Osteoblast (primary cell): Measurements from ENCODE around the gene RAB13. TPM values are rescaled to one million over a fixed set of nuclear protein-coding genes. Genes with fewer than 3 reads are reported as not detected.
A peak's percentile ranks its signal among the peaks of the same experiment; 100 is the strongest.

ENCODE experiments used
- DNase-seq: peaks from one replicate; pipeline ENCODE4 v3.0.0; 2011; ENCODE audit warnings: low spot score, mixed read lengths; ENCODE audit not compliant: insufficient read length; ENCODE audit errors: missing footprints
- H2AFZ ChIP-seq: 2 replicates; pipeline ENCODE4 v1.6.0; 2011; ENCODE audit warnings: mild to moderate bottlenecking, low read length
- H3K27ac ChIP-seq: 2 replicates; pipeline ENCODE4 v1.5.1; 2011; ENCODE audit warnings: mild to moderate bottlenecking, low read depth, low read length, moderate library complexity
- H3K27me3 ChIP-seq: 2 replicates; pipeline ENCODE4 v1.6.0; 2012; ENCODE audit warnings: mild to moderate bottlenecking, control low read depth, inconsistent platforms, low read length, moderate library complexity; ENCODE audit not compliant: insufficient read depth
- H3K36me3 ChIP-seq: 2 replicates; pipeline ENCODE4 v1.5.1; 2011; ENCODE audit warnings: mild to moderate bottlenecking, low read length, control low read depth, moderate library complexity; ENCODE audit not compliant: insufficient read depth
- H3K4me1 ChIP-seq: 2 replicates; pipeline ENCODE4 v1.5.1; 2011; ENCODE audit warnings: mild to moderate bottlenecking, low read length, control low read depth, moderate library complexity; ENCODE audit not compliant: insufficient read depth
- H3K4me2 ChIP-seq: 2 replicates; pipeline ENCODE4 v1.6.0; 2011; ENCODE audit warnings: mild to moderate bottlenecking, low read length; ENCODE audit not compliant: insufficient read depth
- H3K4me3 ChIP-seq: fragments of 200-600 bp; sonication (generic); 3 replicates; pipeline ENCODE4 v1.5.1; 2012; ENCODE audit warnings: mild to moderate bottlenecking, low read length, inconsistent platforms; ENCODE audit not compliant: insufficient read depth
- H3K79me2 ChIP-seq: 2 replicates; pipeline ENCODE4 v1.6.0; 2012; ENCODE audit warnings: mild to moderate bottlenecking, low read length, control low read depth, inconsistent platforms; ENCODE audit not compliant: insufficient read depth
- H3K9me3 ChIP-seq: 2 replicates; pipeline ENCODE4 v1.5.1; 2011; ENCODE audit warnings: low read depth, low read length, control low read depth
- H4K20me1 ChIP-seq: 2 replicates; pipeline ENCODE4 v1.6.0; 2012; ENCODE audit warnings: mild to moderate bottlenecking, low read length, control low read depth; ENCODE audit not compliant: insufficient read depth
- total RNA-seq: library from RNA; depleted of rRNA; stranded (reverse); fragments of >200 nt; gene quantifications from 2 replicates; pipeline ENCODE4 v1.2.3, GENCODE V29; 2012
- TF ChIP-seq, protein P1 (sequence below): IDR thresholded peaks from 2 replicates; pipeline ENCODE4 v1.5.1; 2011; ENCODE audit warnings: mild to moderate bottlenecking, low read depth, low read length, moderate library complexity; ENCODE audit errors: extremely low read depth

RAB13 gene
- total RNA-seq, 1 donor, result 72.0 TPM

DNA sequence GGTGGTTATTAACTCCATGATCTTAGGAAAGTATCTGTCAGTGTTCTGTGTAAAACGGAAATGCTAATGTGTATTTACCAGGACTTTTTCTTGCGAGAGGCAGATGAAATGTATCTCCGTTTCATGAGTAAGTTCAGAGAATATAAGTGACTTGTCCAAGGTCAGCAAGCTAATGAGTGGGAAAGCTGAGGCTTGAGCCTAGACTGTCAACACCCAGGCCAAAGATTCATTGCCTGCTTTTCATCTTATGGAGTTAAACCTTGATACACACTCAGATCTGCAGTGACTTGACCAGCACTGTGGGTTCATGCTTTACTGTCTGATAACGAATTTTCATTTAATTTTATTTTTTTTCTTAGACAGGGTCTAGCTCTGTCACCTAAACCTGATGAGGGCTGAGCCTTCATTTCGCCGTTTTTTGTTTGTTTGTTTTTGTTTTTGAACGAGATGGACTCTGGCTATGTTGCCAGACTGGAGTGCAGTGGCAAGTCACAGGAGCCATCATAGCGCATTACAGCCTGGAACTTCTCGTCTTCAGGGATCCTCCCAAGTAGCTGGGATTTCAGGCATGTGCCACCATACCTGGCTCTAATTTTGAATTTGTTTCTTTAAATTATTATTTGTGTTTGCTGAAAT, 7.7 kb downstream of the RAB13 start:
- Histone ChIP-seq H3K4me1 (peaks cover 25% of the 10 kb centered on the region), H3K9me3 (no peaks in the 10 kb centered on the region), H3K27ac (peak overlapping the region; percentile 70), H3K4me3 (peak overlapping the region; percentile 97), H2AFZ (peak overlapping the region; percentile 97), H3K79me2 (peaks cover 30% of the 10 kb centered on the region), H3K4me2 (peak overlapping the region; percentile 99), H3K27me3 (no peaks in the 10 kb centered on the region), H3K36me3 (peaks cover 61% of the 10 kb centered on the region), H4K20me1 (no peaks in the 10 kb centered on the region)
- peak; percentile 62 for DNase-seq
- TF ChIP-seq, protein P1, sequence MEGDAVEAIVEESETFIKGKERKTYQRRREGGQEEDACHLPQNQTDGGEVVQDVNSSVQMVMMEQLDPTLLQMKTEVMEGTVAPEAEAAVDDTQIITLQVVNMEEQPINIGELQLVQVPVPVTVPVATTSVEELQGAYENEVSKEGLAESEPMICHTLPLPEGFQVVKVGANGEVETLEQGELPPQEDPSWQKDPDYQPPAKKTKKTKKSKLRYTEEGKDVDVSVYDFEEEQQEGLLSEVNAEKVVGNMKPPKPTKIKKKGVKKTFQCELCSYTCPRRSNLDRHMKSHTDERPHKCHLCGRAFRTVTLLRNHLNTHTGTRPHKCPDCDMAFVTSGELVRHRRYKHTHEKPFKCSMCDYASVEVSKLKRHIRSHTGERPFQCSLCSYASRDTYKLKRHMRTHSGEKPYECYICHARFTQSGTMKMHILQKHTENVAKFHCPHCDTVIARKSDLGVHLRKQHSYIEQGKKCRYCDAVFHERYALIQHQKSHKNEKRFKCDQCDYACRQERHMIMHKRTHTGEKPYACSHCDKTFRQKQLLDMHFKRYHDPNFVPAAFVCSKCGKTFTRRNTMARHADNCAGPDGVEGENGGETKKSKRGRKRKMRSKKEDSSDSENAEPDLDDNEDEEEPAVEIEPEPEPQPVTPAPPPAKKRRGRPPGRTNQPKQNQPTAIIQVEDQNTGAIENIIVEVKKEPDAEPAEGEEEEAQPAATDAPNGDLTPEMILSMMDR, result no peak

DNA sequence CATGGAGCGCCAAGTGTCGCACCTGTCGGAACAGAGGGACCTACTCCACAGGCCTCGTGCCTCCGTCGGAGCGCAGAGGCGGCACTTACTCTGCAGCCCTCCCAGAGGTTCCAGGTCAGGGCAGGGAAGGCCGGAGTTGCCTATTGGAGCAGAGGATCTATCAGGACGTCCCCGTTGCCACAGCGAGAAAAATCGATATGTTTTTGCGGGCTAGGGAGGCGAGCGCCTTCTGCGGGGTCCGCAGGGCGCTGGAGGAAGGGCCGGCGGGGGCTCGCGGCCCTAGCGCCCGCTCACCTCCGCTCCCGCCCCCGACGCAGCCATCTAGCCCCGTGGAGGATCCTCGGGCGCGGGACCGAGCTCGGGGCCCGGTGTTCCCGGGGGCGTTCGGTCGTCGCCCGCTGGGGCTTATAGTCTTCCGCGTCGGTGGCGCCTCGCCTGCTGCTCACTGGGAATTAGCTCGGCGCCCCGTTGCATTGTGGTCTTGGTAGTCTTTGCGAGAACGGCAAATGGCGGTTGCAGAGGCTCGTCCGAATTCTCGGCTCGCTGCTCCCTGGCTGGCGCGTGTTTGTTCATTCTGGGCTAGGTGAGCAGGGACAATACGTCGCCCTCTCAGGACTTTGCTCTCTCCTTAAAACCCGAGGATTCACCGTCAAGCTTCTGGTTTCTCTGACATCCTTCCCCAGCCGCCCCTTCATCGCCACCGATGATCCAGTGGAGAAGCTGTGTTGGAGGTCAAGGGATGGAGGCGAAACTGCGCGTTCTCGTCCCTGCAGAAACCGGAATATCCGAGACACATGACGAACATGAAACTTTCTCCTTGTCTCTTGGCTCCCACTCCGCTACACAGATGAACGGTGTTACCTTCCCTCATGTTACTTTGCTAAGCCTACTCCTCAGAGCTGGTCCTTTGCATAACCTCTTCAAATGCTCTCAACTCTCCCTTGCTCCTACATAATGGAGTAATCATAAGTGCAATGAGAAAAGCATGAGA, 8.6 kb downstream of the RAB13 start, which contains the start of gene JTB:
JTB (minus strand) TSS at position 425 of the 991 bp plus-strand sequence; CDS start at position 3, 422 bp downstream.
- peak within 1 kb of the TSS; percentile 99 for H3K4me2 ChIP-seq
- H3K4me3 ChIP-seq, result peak within 1 kb of the TSS; percentile 97
- H3K36me3 ChIP-seq, result peaks cover 58% of the 10 kb centered on the region
- H2AFZ ChIP-seq, result peak within 1 kb of the TSS; percentile 97
- DNase-seq, result peak; percentile 96
- H3K9me3 ChIP-seq, result no peaks in the 10 kb centered on the region
- H4K20me1 ChIP-seq, result no peaks in the 10 kb centered on the region
- H3K79me2 ChIP-seq, result peaks cover 26% of the 10 kb centered on the region
- TF ChIP-seq, protein P1, result no peak
- peaks cover 25% of the 10 kb centered on the region for H3K4me1 ChIP-seq
- H3K27ac ChIP-seq, result peak within 1 kb of the TSS; percentile 70
- H3K27me3 ChIP-seq, result no peaks in the 10 kb centered on the region

DNA sequence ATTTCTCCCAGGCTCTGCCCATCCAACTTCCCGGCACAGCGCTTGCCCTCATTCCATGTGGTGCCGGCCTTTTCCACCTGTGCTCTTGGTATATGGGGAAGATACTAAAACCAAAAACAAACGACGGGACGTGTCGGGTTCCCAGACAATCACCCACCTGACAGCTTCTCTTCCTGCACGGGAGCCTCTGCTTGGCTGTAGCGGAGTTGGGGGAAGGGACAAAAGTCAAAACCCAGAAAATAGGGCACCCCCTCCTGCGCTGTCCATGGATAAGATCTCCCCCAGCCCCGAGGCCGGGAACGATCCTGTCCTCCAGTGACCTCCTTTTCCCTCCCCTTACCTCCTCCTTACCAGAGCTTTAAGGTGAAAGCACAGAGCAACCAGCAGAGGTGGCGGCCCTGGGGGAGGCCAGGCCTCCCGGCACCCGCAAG, 9.3 kb downstream of the RAB13 start:
- Histone ChIP-seq H3K4me2 (peak overlapping the region; percentile 99), H3K27me3 (no peaks in the 10 kb centered on the region), H3K27ac (peak overlapping the region; percentile 70), H3K4me3 (peak overlapping the region; percentile 97), H4K20me1 (no peaks in the 10 kb centered on the region), H3K4me1 (peaks cover 25% of the 10 kb centered on the region), H3K9me3 (no peaks in the 10 kb centered on the region), H3K36me3 (peaks cover 52% of the 10 kb centered on the region), H2AFZ (peak overlapping the region; percentile 84), H3K79me2 (peaks cover 26% of the 10 kb centered on the region)
- DNase-seq, result no peak
- TF ChIP-seq, protein P1, result no peak
